ENCODE results near the gene LEMD1.
"Not testable (repeated sequence)": the region's sequence is repeated elsewhere in the genome, so short reads cannot be mapped to it uniquely, and the experiment has no call there.

The LEMD1 gene

GRCh38 chr1:205376739-205377138 lies 45.1 kb downstream of the LEMD1 start:
- no peak for DNase-seq

GRCh38 chr1:205375835-205376545 lies 45.9 kb downstream of the LEMD1 start:
- DNase-seq = peak; percentile 67

- peak; percentile 72 for DNase-seq
Observed at GRCh38 chr1:205374210-205375078, 47.4 kb downstream of the LEMD1 start.

- DNase-seq = no peak
Observed at GRCh38 chr1:205373798-205374175, 48.1 kb downstream of the LEMD1 start.

GRCh38 chr1:205373022-205373797 lies 48.6 kb downstream of the LEMD1 start:
- DNase-seq = no peak

GRCh38 chr1:205371871-205372660 lies 49.8 kb downstream of the LEMD1 start:
- DNase-seq = peak; percentile 33

GRCh38 chr1:205370780-205371179 lies 51.1 kb downstream of the LEMD1 start:
- no peak for DNase-seq

GRCh38 chr1:205369701-205370123 lies 52.1 kb downstream of the LEMD1 start:
- no peak for DNase-seq

- DNase-seq = no peak
Observed at GRCh38 chr1:205368478-205368877, 53.4 kb downstream of the LEMD1 start.

- no peak for DNase-seq
Observed at GRCh38 chr1:205365945-205366463, 55.9 kb downstream of the LEMD1 start.

- DNase-seq = not testable (repeated sequence)
Observed at GRCh38 chr1:205365086-205365485, 56.8 kb downstream of the LEMD1 start.

- DNase-seq = no peak
Observed at GRCh38 chr1:205360891-205361290, 61.0 kb downstream of the LEMD1 start.

GRCh38 chr1:205359771-205360565 lies 61.9 kb downstream of the LEMD1 start:
- DNase-seq = no peak

GRCh38 chr1:205358579-205358978 lies 63.3 kb downstream of the LEMD1 start:
- DNase-seq = no peak

GRCh38 chr1:205357567-205357966 lies 64.3 kb downstream of the LEMD1 start:
- DNase-seq = no peak

- DNase-seq = no peak
Observed at GRCh38 chr1:205356440-205357139, 65.3 kb downstream of the LEMD1 start, which contains the start of gene KLHDC8A. TSS of gene KLHDC8A (minus strand) at chr1:205356922. CDS start at chr1:205343604, 13,318 bp downstream.

GRCh38 chr1:205355075-205355453 lies 66.8 kb downstream of the LEMD1 start:
- peak; percentile 74 for DNase-seq

- no peak for DNase-seq
Observed at GRCh38 chr1:205354259-205355074, 67.4 kb downstream of the LEMD1 start.

- no peak for DNase-seq
Observed at GRCh38 chr1:205353612-205354011, 68.2 kb downstream of the LEMD1 start.

- no peak for DNase-seq
Observed at GRCh38 chr1:205353191-205353590, 68.7 kb downstream of the LEMD1 start.

Data from NCI-H226 (cell line).